HepG2 (cell line): ENCODE results near the gene MED22. TPM values are rescaled to one million over a fixed set of nuclear protein-coding genes. Genes with fewer than 3 reads are reported as not detected.

Source experiments
- ATAC-seq: fragments of 200-7000 bp; cut with Tn5 transposase; 3 replicates; pipeline ENCODE4 v1.9.1; 2020; ENCODE audit warnings: mild to moderate bottlenecking, moderate library complexity
- BruUV-seq: library from RNA; stranded (reverse); fragments of 400-500 nt; replicated peaks from 2 replicates; lab custom pipeline; 2021; lab: Mats Ljungman, UMichigan
- CTCF ChIA-PET: fragments of 300-600 bp; formaldehyde crosslinking; extraction: SDS; loops from one replicate; lab custom pipeline; 2021; ENCODE audit warnings: low total read pairs, inconsistent platforms, low intra/inter-chr PET ratio; lab: Yijun Ruan, JAX
- POLR2A ChIA-PET: fragments of 350-600 bp; sonication (Branson Sonifier 250); formaldehyde crosslinking; loops from one replicate; lab custom pipeline; 2020; ENCODE audit warnings: antibody characterized with exemption, inconsistent platforms; lab: Yijun Ruan, JAX
- DNase-seq: peaks from one replicate; pipeline ENCODE4 v3.0.0-alpha.2; 2015; ENCODE audit warnings: low spot score
- FAIRE-seq: peaks from 3 replicates; lab custom pipeline; 2011; peaks lifted over from hg19 to GRCh38; lab: Jason Lieb, UNC
- H2AFZ ChIP-seq: one replicate; pipeline ENCODE4 v1.6.1; 2011; ENCODE audit warnings: low read length, inconsistent platforms
- H3K27ac ChIP-seq: fragments of 300-600 bp; 3 replicates; pipeline ENCODE4 v1.8.0; 2011; ENCODE audit warnings: mixed run types, mild to moderate bottlenecking, mixed read lengths, low read length, inconsistent platforms; ENCODE audit not compliant: insufficient read depth; ENCODE audit errors: extremely low read length
- H3K27me3 ChIP-seq, 2 experiments: fragments of 200-600 bp in 1 of 2; 2 replicates in 1 of 2; 3 replicates in 1 of 2; pipeline versions ENCODE4 v1.6.0 to v1.8.0; 2011; ENCODE audit warnings: low read length in 2 of 2, mild to moderate bottlenecking in 2 of 2, moderate library complexity in 2 of 2, inconsistent platforms in 1 of 2; ENCODE audit not compliant: insufficient read depth in 2 of 2, control insufficient read depth in 1 of 2
- H3K36me3 ChIP-seq, 2 experiments: fragments of 200-600 bp in 1 of 2; replicated peaks in 1 of 2; 2 replicates in 1 of 2; 3 replicates in 1 of 2; pipeline versions ENCODE4 v1.5.1 to v1.8.0; 2011; ENCODE audit warnings: low read length in 2 of 2, inconsistent platforms in 1 of 2; ENCODE audit not compliant: insufficient read depth in 2 of 2, control insufficient read depth in 1 of 2
- H3K4me1 ChIP-seq: 2 replicates; pipeline ENCODE4 v1.5.1; 2012; ENCODE audit warnings: low read length, inconsistent platforms; ENCODE audit not compliant: insufficient read depth
- H3K4me2 ChIP-seq: 2 replicates; pipeline ENCODE4 v1.6.0; 2011; ENCODE audit warnings: low read depth, low read length, inconsistent platforms
- H3K4me3 ChIP-seq, 3 experiments: fragments of 200-600 bp in 1 of 3; sonication (generic), shearing (Covaris generic) in 1 of 3; replicated peaks in 1 of 3; 2 replicates each; pipeline ENCODE4 v1.5.1; 2011 to 2016; ENCODE audit warnings: low read length in 3 of 3, inconsistent platforms in 2 of 3, low read depth in 2 of 3, mild to moderate bottlenecking in 2 of 3, control low read depth in 1 of 3, mixed read lengths in 1 of 3; ENCODE audit not compliant: insufficient read depth in 1 of 3
- H3K79me2 ChIP-seq: one replicate; pipeline ENCODE4 v1.6.1; 2011; ENCODE audit warnings: low read length, inconsistent platforms; ENCODE audit not compliant: insufficient read depth
- H3K9ac ChIP-seq: 2 replicates; pipeline ENCODE4 v1.6.0; 2011; ENCODE audit warnings: mild to moderate bottlenecking, low read depth, low read length, inconsistent platforms; ENCODE audit not compliant: insufficient read depth
- H3K9me3 ChIP-seq: 2 replicates; pipeline ENCODE4 v1.5.1; 2012; ENCODE audit warnings: mild to moderate bottlenecking, low read length
- H4K20me1 ChIP-seq: 2 replicates; pipeline ENCODE4 v1.6.0; 2011; ENCODE audit warnings: inconsistent platforms, mild to moderate bottlenecking, low read length, moderate library complexity; ENCODE audit not compliant: insufficient read depth
- FOXO1 ChIP-seq: sonication (generic); formaldehyde crosslinking; IDR thresholded peaks from 2 replicates; pipeline ENCODE4 v1.4.0; 2020; ENCODE audit warnings: missing genetic modification reagents
- HOXA7 ChIP-seq: sonication (generic); formaldehyde crosslinking; IDR thresholded peaks from 2 replicates; pipeline ENCODE4 v1.8.1; 2022; ENCODE audit warnings: mild to moderate bottlenecking, missing genetic modification reagents, moderate library complexity
- MAFK ChIP-seq, 2 experiments: IDR thresholded peaks in 1 of 2; conservative IDR thresholded peaks in 1 of 2; 2 replicates each; pipeline ENCODE4 v1.6.1; 2011; ENCODE audit warnings: improper control_type of control experiment in 2 of 2, low read length in 2 of 2
- POLR2AphosphoS2 ChIP-seq: IDR thresholded peaks from 2 replicates; pipeline ENCODE4 v1.6.1; 2011; ENCODE audit warnings: low read depth, low read length, improper control_type of control experiment
- POLR2G ChIP-seq: fragments of 200-400 bp; formaldehyde crosslinking; IDR thresholded peaks from 2 replicates; pipeline ENCODE4 v1.6.1; 2018; ENCODE audit warnings: mild to moderate bottlenecking, low read depth, low read length, moderate library complexity
- SSRP1 ChIP-seq: IDR thresholded peaks from 2 replicates; pipeline ENCODE4 v1.6.1; 2016; ENCODE audit warnings: control low read depth
- ZBTB42 ChIP-seq: sonication (generic); formaldehyde crosslinking; IDR thresholded peaks from 2 replicates; pipeline ENCODE4 v1.5.0; 2020; ENCODE audit warnings: mild to moderate bottlenecking, missing genetic modification reagents
- ZNF20 ChIP-seq: sonication (generic); formaldehyde crosslinking; IDR thresholded peaks from 2 replicates; pipeline ENCODE4 v1.4.0; 2020; ENCODE audit warnings: mild to moderate bottlenecking, moderate library complexity, missing genetic modification reagents
- WGBS: methylation state at CpG from one replicate; pipeline ENCODE4 v1.1.6; 2017; ENCODE audit warnings: low lambda C conversion rate; 5-methylcytosine and 5-hydroxymethylcytosine counted together
- in situ Hi-C: cut with HindIII; loops from 2 replicates; pipeline ENCODE4 v1.10.0; 2017; ENCODE audit warnings: low pct_unique_long_range_greater_than_20kb; ENCODE audit not compliant: extremely low pct_ligation_motif_present
- intact Hi-C: fragments of 100-400 bp; cut with micrococcal nuclease; formaldehyde crosslinking; loops from one replicate; pipeline ENCODE4 v1.10.0; 2022; ENCODE audit not compliant: unreplicated experiment
- polyA plus RNA-seq, 8 experiments: library from polyadenylated mRNA; depleted of rRNA in 3 of 8; stranded (reverse) in 7 of 8; unstranded in 1 of 8; fragments of >200 nt; fragmentation: Illumina TruSeq in 4 of 8; extraction: Trizol in 4 of 8; gene quantifications; 2 replicates each; pipeline versions ENCODE4 v1.2.1 to v1.2.3, GENCODE V29; 2011 to 2016; ENCODE audit warnings: low read depth in 4 of 8, missing spikeins in 1 of 8, mixed read lengths in 1 of 8; ENCODE audit not compliant: insufficient read depth in 1 of 8
- total RNA-seq, 5 experiments: library from RNA; depleted of rRNA; stranded (reverse); fragments of >200 nt; fragmentation: Illumina TruSeq; extraction: Trizol; gene quantifications; 2 replicates each; pipeline ENCODE4 v1.2.3, GENCODE V29; 2016; ENCODE audit warnings: low read depth in 1 of 5
- TF ChIP-seq, protein P1 (sequence below): sonication (generic); formaldehyde crosslinking; IDR thresholded peaks from 2 replicates; pipeline ENCODE4 v1.5.1; 2020; ENCODE audit warnings: mild to moderate bottlenecking, missing genetic modification reagents, moderate library complexity
- TF ChIP-seq, protein P2 (sequence below): sonication (generic); formaldehyde crosslinking; IDR thresholded peaks from 2 replicates; pipeline ENCODE4 v1.4.0; 2020; ENCODE audit warnings: mild to moderate bottlenecking, missing genetic modification reagents
- TF ChIP-seq, protein P3 (sequence below): sonication (generic); formaldehyde crosslinking; IDR thresholded peaks from 2 replicates; pipeline ENCODE4 v1.5.0; 2020; ENCODE audit warnings: missing genetic modification reagents

MED22 gene
- total and polyA plus RNA-seq, 2 of the 13 experiments (the other 11 are each of a cell fraction or from before 2014, with no cell fraction given), result 15.8 to 22.1 TPM

DNA sequence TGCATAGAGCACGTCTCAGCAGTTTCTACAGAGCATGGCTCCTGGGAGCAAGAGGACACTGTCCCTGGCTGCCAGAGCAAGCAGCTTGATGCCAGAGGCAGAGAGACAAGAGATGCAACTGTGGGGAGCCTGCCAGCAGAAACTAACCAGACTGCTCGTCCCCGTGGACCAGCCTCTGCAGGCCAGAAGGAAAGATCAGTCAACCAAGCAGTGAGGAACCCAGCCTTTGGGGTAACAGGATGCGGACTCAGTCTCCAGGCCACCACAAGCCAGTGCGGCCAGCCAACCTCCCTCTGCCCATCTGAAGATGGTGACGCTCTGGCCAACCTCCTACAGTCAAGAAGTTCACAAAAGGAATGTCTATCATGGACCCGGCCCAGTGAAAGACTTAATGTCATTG, 24.2 kb upstream of the MED22 start:
- Histone ChIP-seq H2AFZ (no peak overlapping the region), H3K36me3 (peaks cover 11 to 62% of the 10 kb centered on the region in 2 experiments), H3K4me3 (no peak overlapping the region), H4K20me1 (peaks cover 80% of the 10 kb centered on the region), H3K4me2 (peak overlapping the region; percentile 30), H3K9me3 (no peaks in the 10 kb centered on the region), H3K27me3 (no peaks in the 10 kb centered on the region), H3K79me2 (peaks cover 84% of the 10 kb centered on the region), H3K27ac (no peak overlapping the region), H3K9ac (peak overlapping the region; percentile 13; the same call in 1 of the 2 replicates), H3K4me1 (peaks cover 68% of the 10 kb centered on the region)
- ATAC-seq, result no peak
- POLR2A ChIA-PET, result interaction anchor here (1.1 to 1.8 kb wide), 5 partner anchors 9 to 24 kb away, joined by 3 to 7 read pairs (median 3); partner anchors contain the start of genes MED22 and RPL7A
- in situ Hi-C loops, result no loop called here
- CTCF ChIA-PET, result no interaction called here
- TF ChIP-seq POLR2G, result no peak
- TF ChIP-seq, protein P1, sequence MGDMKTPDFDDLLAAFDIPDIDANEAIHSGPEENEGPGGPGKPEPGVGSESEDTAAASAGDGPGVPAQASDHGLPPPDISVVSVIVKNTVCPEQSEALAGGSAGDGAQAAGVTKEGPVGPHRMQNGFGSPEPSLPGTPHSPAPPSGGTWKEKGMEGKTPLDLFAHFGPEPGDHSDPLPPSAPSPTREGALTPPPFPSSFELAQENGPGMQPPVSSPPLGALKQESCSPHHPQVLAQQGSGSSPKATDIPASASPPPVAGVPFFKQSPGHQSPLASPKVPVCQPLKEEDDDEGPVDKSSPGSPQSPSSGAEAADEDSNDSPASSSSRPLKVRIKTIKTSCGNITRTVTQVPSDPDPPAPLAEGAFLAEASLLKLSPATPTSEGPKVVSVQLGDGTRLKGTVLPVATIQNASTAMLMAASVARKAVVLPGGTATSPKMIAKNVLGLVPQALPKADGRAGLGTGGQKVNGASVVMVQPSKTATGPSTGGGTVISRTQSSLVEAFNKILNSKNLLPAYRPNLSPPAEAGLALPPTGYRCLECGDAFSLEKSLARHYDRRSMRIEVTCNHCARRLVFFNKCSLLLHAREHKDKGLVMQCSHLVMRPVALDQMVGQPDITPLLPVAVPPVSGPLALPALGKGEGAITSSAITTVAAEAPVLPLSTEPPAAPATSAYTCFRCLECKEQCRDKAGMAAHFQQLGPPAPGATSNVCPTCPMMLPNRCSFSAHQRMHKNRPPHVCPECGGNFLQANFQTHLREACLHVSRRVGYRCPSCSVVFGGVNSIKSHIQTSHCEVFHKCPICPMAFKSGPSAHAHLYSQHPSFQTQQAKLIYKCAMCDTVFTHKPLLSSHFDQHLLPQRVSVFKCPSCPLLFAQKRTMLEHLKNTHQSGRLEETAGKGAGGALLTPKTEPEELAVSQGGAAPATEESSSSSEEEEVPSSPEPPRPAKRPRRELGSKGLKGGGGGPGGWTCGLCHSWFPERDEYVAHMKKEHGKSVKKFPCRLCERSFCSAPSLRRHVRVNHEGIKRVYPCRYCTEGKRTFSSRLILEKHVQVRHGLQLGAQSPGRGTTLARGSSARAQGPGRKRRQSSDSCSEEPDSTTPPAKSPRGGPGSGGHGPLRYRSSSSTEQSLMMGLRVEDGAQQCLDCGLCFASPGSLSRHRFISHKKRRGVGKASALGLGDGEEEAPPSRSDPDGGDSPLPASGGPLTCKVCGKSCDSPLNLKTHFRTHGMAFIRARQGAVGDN (CRISPR knock-in tag), result peak; percentile 9; the same call in 1 of the 2 replicates
- TF ChIP-seq ZBTB42 (CRISPR knock-in tag), result no peak
- no peak for TF ChIP-seq ZNF20
- no peak for TF ChIP-seq HOXA7 (CRISPR knock-in tag)
- TF ChIP-seq, protein P2, sequence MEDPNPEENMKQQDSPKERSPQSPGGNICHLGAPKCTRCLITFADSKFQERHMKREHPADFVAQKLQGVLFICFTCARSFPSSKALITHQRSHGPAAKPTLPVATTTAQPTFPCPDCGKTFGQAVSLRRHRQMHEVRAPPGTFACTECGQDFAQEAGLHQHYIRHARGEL (CRISPR knock-in tag), result no peak
- TF ChIP-seq, protein P3, sequence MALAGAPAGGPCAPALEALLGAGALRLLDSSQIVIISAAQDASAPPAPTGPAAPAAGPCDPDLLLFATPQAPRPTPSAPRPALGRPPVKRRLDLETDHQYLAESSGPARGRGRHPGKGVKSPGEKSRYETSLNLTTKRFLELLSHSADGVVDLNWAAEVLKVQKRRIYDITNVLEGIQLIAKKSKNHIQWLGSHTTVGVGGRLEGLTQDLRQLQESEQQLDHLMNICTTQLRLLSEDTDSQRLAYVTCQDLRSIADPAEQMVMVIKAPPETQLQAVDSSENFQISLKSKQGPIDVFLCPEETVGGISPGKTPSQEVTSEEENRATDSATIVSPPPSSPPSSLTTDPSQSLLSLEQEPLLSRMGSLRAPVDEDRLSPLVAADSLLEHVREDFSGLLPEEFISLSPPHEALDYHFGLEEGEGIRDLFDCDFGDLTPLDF (CRISPR knock-in tag), result no peak
- TF ChIP-seq MAFK (conservative IDR thresholded peaks at IDR 0.05 in 1 of 2, IDR thresholded peaks at IDR 0.05 in 1 of 2; ENCODE audit: low read length in 2 of 2), result peak in 1 of 2 experiments; percentile 15; a peak in 1 of 4 replicates
- no peak for TF ChIP-seq SSRP1 (CRISPR knock-in tag)
- 0 out of 2 replicates have a peak, but pooled peaks have one; percentile 55 for TF ChIP-seq POLR2AphosphoS2
- TF ChIP-seq FOXO1, result no peak
- no TSS peak for BruUV-seq
- WGBS, result 82% methylated on average over 2 of the region's 7 CpGs
- intact Hi-C loops, result no loop called here
- DNase-seq, result no peak
- no peak for FAIRE-seq
